CD14-positive monocyte (primary cell): ENCODE measurements around the gene SYNPO2. TPM values are rescaled to one million over a fixed set of nuclear protein-coding genes. Genes with fewer than 3 reads are reported as not detected.

Experiments
- DNase-seq, 3 donors: peaks; one replicate each; pipeline ENCODE4 v3.0.0-alpha.2; 2011 to 2022
- H2AFZ ChIP-seq: 2 replicates; pipeline ENCODE4 v1.6.0; 2012; ENCODE audit warnings: mild to moderate bottlenecking, low read depth, low read length, inconsistent platforms; ENCODE audit not compliant: insufficient read depth, poor library complexity, severe bottlenecking
- H3K27ac ChIP-seq, 2 donors: 1 replicate in 1 of 2; 2 replicates in 1 of 2; pipeline ENCODE4 v1.5.1; 2012 to 2013; ENCODE audit warnings: low read length in 2 of 2, control low read depth in 1 of 2, inconsistent platforms in 1 of 2, low read depth in 1 of 2, mild to moderate bottlenecking in 1 of 2
- H3K27me3 ChIP-seq, 2 donors: one replicate each; pipeline versions ENCODE4 v1.6.0 to v1.6.1; 2011 to 2013; ENCODE audit warnings: low read length in 2 of 2; ENCODE audit not compliant: control insufficient read depth in 2 of 2, insufficient read depth in 2 of 2
- H3K36me3 ChIP-seq, 2 donors: replicated peaks in 1 of 2; 1 replicate in 1 of 2; 2 replicates in 1 of 2; pipeline versions ENCODE4 v1.5.1 to v1.6.1; 2012 to 2013; ENCODE audit warnings: low read length in 2 of 2, control low read depth in 1 of 2, inconsistent platforms in 1 of 2, mild to moderate bottlenecking in 1 of 2; ENCODE audit not compliant: insufficient read depth in 2 of 2, control insufficient read depth in 1 of 2
- H3K4me1 ChIP-seq, 2 donors: 1 replicate in 1 of 2; 2 replicates in 1 of 2; pipeline versions ENCODE4 v1.5.1 to v1.6.1; 2012 to 2013; ENCODE audit warnings: low read length in 2 of 2, control low read depth in 1 of 2, inconsistent platforms in 1 of 2, mild to moderate bottlenecking in 1 of 2, moderate library complexity in 1 of 2; ENCODE audit not compliant: insufficient read depth in 2 of 2, control insufficient read depth in 1 of 2
- H3K4me2 ChIP-seq: replicated peaks from 2 replicates; pipeline ENCODE3; 2012; ENCODE audit warnings: low read length, moderate library complexity, mild to moderate bottlenecking; ENCODE audit not compliant: poor library complexity, severe bottlenecking; ENCODE audit errors: extremely low read depth
- H3K4me3 ChIP-seq, 3 experiments: fragments of 200-600 bp in 1 of 3; sonication (generic) in 1 of 3; replicated peaks in 1 of 3; 1 replicate in 2 of 3; 2 replicates in 1 of 3; pipeline ENCODE4 v1.5.1; 2011 to 2013; ENCODE audit warnings: low read length in 3 of 3, mild to moderate bottlenecking in 3 of 3, control low read depth in 2 of 3, low read depth in 2 of 3, inconsistent platforms in 1 of 3, moderate library complexity in 1 of 3
- H3K79me2 ChIP-seq: 2 replicates; pipeline ENCODE4 v1.6.0; 2012; ENCODE audit warnings: mild to moderate bottlenecking, control low read depth, inconsistent platforms, low read length, moderate library complexity; ENCODE audit not compliant: insufficient read depth
- H3K9ac ChIP-seq: 2 replicates; pipeline ENCODE4 v1.6.0; 2017; ENCODE audit warnings: low read length, mild to moderate bottlenecking; ENCODE audit not compliant: insufficient read depth, poor library complexity, severe bottlenecking
- H3K9me3 ChIP-seq, 2 donors: replicated peaks in 1 of 2; 1 replicate in 1 of 2; 2 replicates in 1 of 2; pipeline versions ENCODE4 v1.5.1 to v1.6.1; 2012 to 2013; ENCODE audit warnings: low read length in 2 of 2, control low read depth in 1 of 2; ENCODE audit not compliant: control insufficient read depth in 1 of 2, insufficient read depth in 1 of 2
- H4K20me1 ChIP-seq: 2 replicates; pipeline ENCODE4 v1.6.0; 2012; ENCODE audit warnings: mild to moderate bottlenecking, low read length, control low read depth, moderate library complexity; ENCODE audit not compliant: insufficient read depth
- H3K27ac Mint-ChIP-seq, 7 donors: one replicate each; pipeline ENCODE4 v1.8.0; 2020; ENCODE audit warnings: mild to moderate bottlenecking in 7 of 7, mixed read lengths in 7 of 7, moderate library complexity in 6 of 7, inconsistent platforms in 2 of 7
- H3K27me3 Mint-ChIP-seq, 3 donors: one replicate each; pipeline ENCODE4 v1.8.0; 2021 to 2022; ENCODE audit warnings: low read depth in 3 of 3, mild to moderate bottlenecking in 3 of 3, mixed read lengths in 3 of 3, moderate library complexity in 3 of 3, inconsistent platforms in 1 of 3
- H3K36me3 Mint-ChIP-seq, 2 donors: one replicate each; pipeline ENCODE4 v1.8.0; 2020; ENCODE audit warnings: mixed read lengths in 2 of 2, inconsistent platforms in 1 of 2, mild to moderate bottlenecking in 1 of 2
- H3K4me1 Mint-ChIP-seq: one replicate; pipeline ENCODE4 v1.8.0; 2020; ENCODE audit warnings: mild to moderate bottlenecking, mixed read lengths
- H3K4me3 Mint-ChIP-seq, 2 donors: one replicate each; pipeline ENCODE4 v1.8.0; 2020; ENCODE audit warnings: mild to moderate bottlenecking in 2 of 2, mixed read lengths in 2 of 2, moderate library complexity in 1 of 2
- H3K9me3 Mint-ChIP-seq, 7 donors: one replicate each; pipeline ENCODE4 v1.8.0; 2020 to 2022; ENCODE audit warnings: mixed read lengths in 7 of 7, mild to moderate bottlenecking in 6 of 7, moderate library complexity in 6 of 7, inconsistent platforms in 2 of 7
- CTCF ChIP-seq: fragments of 200-600 bp; IDR thresholded peaks from one replicate; pipeline ENCODE4 v1.8.0; 2022; ENCODE audit warnings: antibody characterized with exemption, mild to moderate bottlenecking
- WGBS: methylation state at CpG from one replicate; pipeline ENCODE4 v1.1.5; 2013; ENCODE audit warnings: missing lambda C conversion rate; ENCODE audit not compliant: insufficient coverage; 5-methylcytosine and 5-hydroxymethylcytosine counted together
- intact Hi-C, 2 donors: fragments of 100-400 bp; cut with micrococcal nuclease; formaldehyde crosslinking; loops; one replicate each; pipeline versions ENCODE4 v1.15.0 to v1.15.1; 2023
- polyA plus RNA-seq, 3 donors: library from polyadenylated mRNA; depleted of rRNA in 1 of 3; unstranded in 2 of 3; stranded (reverse) in 1 of 3; fragments of 300-500 nt in 2 of 3; fragments of >200 nt in 1 of 3; fragmentation: Illumina TruSeq in 2 of 3; gene quantifications; 1 replicate in 2 of 3; 2 replicates in 1 of 3; pipeline ENCODE4 v1.2.3, GENCODE V29; 2012 to 2021

The SYNPO2 gene
- polyA plus RNA-seq, 3 donors = 0.04 TPM; not detected in 2

GRCh38 chr4:118842055-118842454 is 46.6 kb upstream of the SYNPO2 start:
- intact Hi-C loops = no loop called here
- Histone ChIP-seq H3K36me3 (no peaks in the 10 kb centered on the region), H3K4me2 (no peak overlapping the region), H4K20me1 (no peaks in the 10 kb centered on the region), H3K27me3 (no peaks in the 10 kb centered on the region), H2AFZ (no peak overlapping the region), H3K27ac (no peak overlapping the region), H3K4me3 (no peak overlapping the region), H3K4me1 (no peaks in the 10 kb centered on the region), H3K79me2 (no peaks in the 10 kb centered on the region), H3K9ac (no peak overlapping the region), H3K9me3 (no peaks in the 10 kb centered on the region)
- Mint-ChIP-seq H3K4me1 (no peaks in the 10 kb centered on the region), H3K36me3 (no peaks in the 10 kb centered on the region), H3K27ac (no peak overlapping the region), H3K27me3 (peaks cover 1 to 3% (median 1%) of the 10 kb centered on the region in 3 donors), H3K9me3 (no peaks in the 10 kb centered on the region), H3K4me3 (no peak overlapping the region)
- TF ChIP-seq CTCF = no peak
- WGBS = no CpG with 5 or more reads among the region's 3 CpGs
- DNase-seq = no peak

- no peak for TF ChIP-seq CTCF
- Histone ChIP-seq H3K4me2 (no peak overlapping the region), H3K79me2 (no peaks in the 10 kb centered on the region), H3K27ac (no peak overlapping the region), H4K20me1 (no peaks in the 10 kb centered on the region), H3K27me3 (no peaks in the 10 kb centered on the region), H3K4me3 (no peak overlapping the region), H3K36me3 (no peaks in the 10 kb centered on the region), H2AFZ (no peak overlapping the region), H3K9ac (no peak overlapping the region), H3K4me1 (no peaks in the 10 kb centered on the region), H3K9me3 (no peaks in the 10 kb centered on the region)
- H3K27me3 Mint-ChIP-seq = peaks cover under 1 to 8% (median 3%) of the 10 kb centered on the region in 3 donors
- intact Hi-C loops = no loop called here
- no peaks in the 10 kb centered on the region for H3K9me3 Mint-ChIP-seq
- H3K36me3 Mint-ChIP-seq = no peaks in the 10 kb centered on the region
- no peak overlapping the region for H3K27ac Mint-ChIP-seq
- 94% methylated on average over 2 of the region's 6 CpGs for WGBS
- no peaks in the 10 kb centered on the region for H3K4me1 Mint-ChIP-seq
- H3K4me3 Mint-ChIP-seq = no peak overlapping the region
- no peak for DNase-seq
Observed at GRCh38 chr4:118843237-118843636, 45.4 kb upstream of the SYNPO2 start.
